Peyer's patch (tissue), 4 donors: ENCODE results near the gene RNF180.

Experiments
- CTCF ChIP-seq, 6 experiments: fragments of 450-650 bp in 4 of 6; fragments of 200-600 bp in 2 of 6; sonication (generic) in 1 of 6; IDR thresholded peaks; one replicate each; pipeline ENCODE4 v1.5.1; 2017 to 2019; ENCODE audit warnings: antibody characterized with exemption in 6 of 6, mild to moderate bottlenecking in 3 of 6, moderate library complexity in 1 of 6
- POLR2A ChIP-seq, 2 donors: fragments of 450-650 bp; IDR thresholded peaks; one replicate each; pipeline ENCODE4 v1.5.1; 2017; ENCODE audit warnings: antibody characterized with exemption in 2 of 2, mild to moderate bottlenecking in 2 of 2, moderate library complexity in 2 of 2

- TF ChIP-seq CTCF (IDR thresholded peaks at IDR 0.05) (no peak), POLR2A (IDR thresholded peaks at IDR 0.05) (no peak)
Measured at GRCh38 chr5:64397552-64397951, 231.9 kb downstream of the RNF180 start.
